ENCODE measurements around the gene PEAK1. TPM values are rescaled to one million over a fixed set of nuclear protein-coding genes. Genes with fewer than 3 reads are reported as not detected.

PEAK1 gene
- total RNA-seq, 1 experiment from 2014 or later, result 21.2 TPM

GRCh38 chr15:77112838-77113504 is 306.9 kb downstream of the PEAK1 start:
- Mint-ChIP-seq H3K9me3 (no peaks in the 10 kb centered on the region), H3K27me3 (ENCODE audit: low read depth) (no peaks in the 10 kb centered on the region), H3K4me3 (no peak overlapping the region), H3K4me1 (peaks cover 1 to 5% of the 10 kb centered on the region in 2 experiments), H3K27ac (peak overlapping the region in 1 of 3 experiments; percentile 36; a peak in 2 of 7 replicates), H3K36me3 (ENCODE audit: insufficient read depth in 1 of 3, low read depth in 3 of 3) (peaks cover 0 to 5% (median 2%) of the 10 kb centered on the region in 3 experiments; a peak in 3 of 7 replicates)
- no peaks in the 10 kb centered on the region for H4K20me1 ChIP-seq (ENCODE audit: control insufficient read depth, insufficient read depth, insufficient read length)
- H3K23me2 ChIP-seq (ENCODE audit: insufficient read length, low read depth, low read length, poor library complexity, severe bottlenecking), result no peaks in the 10 kb centered on the region
- H3T11ph ChIP-seq (ENCODE audit: low read length), result no peak overlapping the region
- no peak overlapping the region for H3K18ac ChIP-seq (ENCODE audit: insufficient read length, low read depth, low read length)
- H2BK5ac ChIP-seq (ENCODE audit: insufficient read length, low read length), result no peak overlapping the region
- H3K14ac ChIP-seq (ENCODE audit: insufficient read depth, low read length), result no peak overlapping the region
- H3K79me2 ChIP-seq (ENCODE audit: insufficient read depth, low read length), result no peaks in the 10 kb centered on the region
- H3K4me2 ChIP-seq (ENCODE audit: insufficient read depth, insufficient read length, low read length), result no peak overlapping the region
- H3K9ac ChIP-seq (ENCODE audit: extremely low read depth, insufficient read length, low read length), result no peak overlapping the region
- no peak overlapping the region for H2BK20ac ChIP-seq (ENCODE audit: low read depth, low read length, poor library complexity, severe bottlenecking)
- no peaks in the 10 kb centered on the region for H3K27me3 ChIP-seq (ENCODE audit: insufficient read depth, low read length)
- H2AK5ac ChIP-seq (ENCODE audit: insufficient read length, low read length), result no peak overlapping the region
- no peak overlapping the region for H2BK12ac ChIP-seq (ENCODE audit: insufficient read length, low read depth, low read length)
- H4K91ac ChIP-seq (ENCODE audit: insufficient read length, low read depth, low read length), result no peak overlapping the region
- H3K27ac ChIP-seq (ENCODE audit: insufficient read length, low read depth, low read length), result no peak overlapping the region
- no peak overlapping the region for H2BK15ac ChIP-seq (ENCODE audit: low read depth, low read length)
- TF ChIP-seq, protein P1, sequence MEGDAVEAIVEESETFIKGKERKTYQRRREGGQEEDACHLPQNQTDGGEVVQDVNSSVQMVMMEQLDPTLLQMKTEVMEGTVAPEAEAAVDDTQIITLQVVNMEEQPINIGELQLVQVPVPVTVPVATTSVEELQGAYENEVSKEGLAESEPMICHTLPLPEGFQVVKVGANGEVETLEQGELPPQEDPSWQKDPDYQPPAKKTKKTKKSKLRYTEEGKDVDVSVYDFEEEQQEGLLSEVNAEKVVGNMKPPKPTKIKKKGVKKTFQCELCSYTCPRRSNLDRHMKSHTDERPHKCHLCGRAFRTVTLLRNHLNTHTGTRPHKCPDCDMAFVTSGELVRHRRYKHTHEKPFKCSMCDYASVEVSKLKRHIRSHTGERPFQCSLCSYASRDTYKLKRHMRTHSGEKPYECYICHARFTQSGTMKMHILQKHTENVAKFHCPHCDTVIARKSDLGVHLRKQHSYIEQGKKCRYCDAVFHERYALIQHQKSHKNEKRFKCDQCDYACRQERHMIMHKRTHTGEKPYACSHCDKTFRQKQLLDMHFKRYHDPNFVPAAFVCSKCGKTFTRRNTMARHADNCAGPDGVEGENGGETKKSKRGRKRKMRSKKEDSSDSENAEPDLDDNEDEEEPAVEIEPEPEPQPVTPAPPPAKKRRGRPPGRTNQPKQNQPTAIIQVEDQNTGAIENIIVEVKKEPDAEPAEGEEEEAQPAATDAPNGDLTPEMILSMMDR (conservative IDR thresholded peaks at IDR 0.05), result peak; percentile 55
- H2AFZ ChIP-seq (ENCODE audit: low read length), result no peak overlapping the region
- no peak overlapping the region for H4K8ac ChIP-seq (replicated peaks; ENCODE audit: insufficient read length, low read depth, low read length)
- H2BK120ac ChIP-seq (ENCODE audit: low read depth, low read length, poor library complexity, severe bottlenecking), result no peak overlapping the region
- H3K9me3 ChIP-seq (ENCODE audit: control insufficient read depth, low read depth, low read length), result no peaks in the 10 kb centered on the region
- no peak overlapping the region for H3K4ac ChIP-seq (ENCODE audit: low read depth, low read length)
- no peak overlapping the region for H4K5ac ChIP-seq (ENCODE audit: insufficient read length, low read depth, low read length)
- H3K23ac ChIP-seq (ENCODE audit: insufficient read length, low read depth, low read length), result no peak overlapping the region
- H3K56ac ChIP-seq (ENCODE audit: insufficient read length, low read depth, low read length), result no peak overlapping the region
- no CpG with 5 or more reads among the region's 2 CpGs for WGBS (ENCODE audit: extremely low coverage, insufficient read length, low lambda C conversion rate)
- no peaks in the 10 kb centered on the region for H3K79me1 ChIP-seq (ENCODE audit: insufficient read depth, low read depth, low read length, poor library complexity, severe bottlenecking)
- peak; percentile 40 for DNase-seq
- no peaks in the 10 kb centered on the region for H3K4me1 ChIP-seq (ENCODE audit: insufficient read depth, low read length)

Measured in H9 (cell line).